Measurements from ENCODE around the gene SPOCK2.
A peak's percentile ranks its signal among the peaks of the same experiment; 100 is the strongest.

SPOCK2 gene

DNA sequence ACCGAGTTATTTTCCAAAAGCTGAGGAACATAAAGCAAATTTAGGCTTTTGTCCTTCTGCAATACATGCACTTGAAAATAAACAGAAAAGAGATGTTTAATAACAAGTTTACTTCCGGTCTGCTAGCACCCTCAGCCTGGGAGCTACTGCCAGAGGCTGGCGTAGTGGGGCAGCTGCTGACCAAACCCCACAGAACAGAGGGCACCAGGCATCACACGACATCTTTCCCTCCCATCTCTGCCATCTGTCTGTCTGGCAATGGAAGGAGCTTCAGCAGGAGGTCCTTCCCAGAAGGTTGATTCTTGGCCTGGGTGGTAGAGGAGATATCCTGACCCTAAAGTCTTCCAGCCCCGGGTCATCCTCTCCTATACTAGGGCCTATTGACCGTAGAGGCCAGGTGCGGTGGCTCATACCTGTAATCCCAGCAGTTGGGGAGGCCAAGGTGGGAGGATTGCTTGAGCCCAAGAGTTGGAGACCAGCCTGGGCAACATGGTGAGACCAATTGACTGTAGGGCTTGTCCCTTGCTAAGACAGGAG lies 76.3 kb downstream of the SPOCK2 start:
- TF ChIP-seq, protein P1, sequence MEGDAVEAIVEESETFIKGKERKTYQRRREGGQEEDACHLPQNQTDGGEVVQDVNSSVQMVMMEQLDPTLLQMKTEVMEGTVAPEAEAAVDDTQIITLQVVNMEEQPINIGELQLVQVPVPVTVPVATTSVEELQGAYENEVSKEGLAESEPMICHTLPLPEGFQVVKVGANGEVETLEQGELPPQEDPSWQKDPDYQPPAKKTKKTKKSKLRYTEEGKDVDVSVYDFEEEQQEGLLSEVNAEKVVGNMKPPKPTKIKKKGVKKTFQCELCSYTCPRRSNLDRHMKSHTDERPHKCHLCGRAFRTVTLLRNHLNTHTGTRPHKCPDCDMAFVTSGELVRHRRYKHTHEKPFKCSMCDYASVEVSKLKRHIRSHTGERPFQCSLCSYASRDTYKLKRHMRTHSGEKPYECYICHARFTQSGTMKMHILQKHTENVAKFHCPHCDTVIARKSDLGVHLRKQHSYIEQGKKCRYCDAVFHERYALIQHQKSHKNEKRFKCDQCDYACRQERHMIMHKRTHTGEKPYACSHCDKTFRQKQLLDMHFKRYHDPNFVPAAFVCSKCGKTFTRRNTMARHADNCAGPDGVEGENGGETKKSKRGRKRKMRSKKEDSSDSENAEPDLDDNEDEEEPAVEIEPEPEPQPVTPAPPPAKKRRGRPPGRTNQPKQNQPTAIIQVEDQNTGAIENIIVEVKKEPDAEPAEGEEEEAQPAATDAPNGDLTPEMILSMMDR (IDR thresholded peaks at IDR 0.05; ENCODE audit: insufficient read depth, low read depth, low read length, missing control alignments) = no peak
- DNase-seq (ENCODE audit: low read depth) = no peak
- no peak overlapping the region for H3K4me3 ChIP-seq (ENCODE audit: low read length)

DNA sequence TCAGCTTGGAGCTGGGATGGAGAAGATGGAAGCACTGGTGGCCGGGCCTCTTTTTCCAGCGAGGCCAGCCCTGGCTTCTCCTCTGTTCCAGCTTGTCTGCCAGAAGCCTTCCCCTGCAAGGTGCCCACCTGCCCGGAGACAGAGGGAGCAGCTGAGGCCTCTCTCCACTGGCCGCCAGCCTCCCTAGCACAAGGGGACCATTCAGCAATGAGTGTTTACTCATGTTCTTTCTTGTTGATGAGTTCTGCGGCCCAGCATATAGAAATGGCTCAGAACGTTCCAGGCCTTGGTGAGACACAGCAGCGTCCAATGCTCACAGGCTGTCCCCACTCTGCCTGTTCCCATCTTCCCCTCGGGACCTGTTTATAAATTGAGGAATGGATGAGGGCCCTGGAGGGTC lies 76.9 kb downstream of the SPOCK2 start:
- no peak overlapping the region for H3K4me3 ChIP-seq (ENCODE audit: low read length)
- TF ChIP-seq, protein P1 (IDR thresholded peaks at IDR 0.05; ENCODE audit: insufficient read depth, low read depth, low read length, missing control alignments) = no peak
- no peak for DNase-seq (ENCODE audit: low read depth)

DNA sequence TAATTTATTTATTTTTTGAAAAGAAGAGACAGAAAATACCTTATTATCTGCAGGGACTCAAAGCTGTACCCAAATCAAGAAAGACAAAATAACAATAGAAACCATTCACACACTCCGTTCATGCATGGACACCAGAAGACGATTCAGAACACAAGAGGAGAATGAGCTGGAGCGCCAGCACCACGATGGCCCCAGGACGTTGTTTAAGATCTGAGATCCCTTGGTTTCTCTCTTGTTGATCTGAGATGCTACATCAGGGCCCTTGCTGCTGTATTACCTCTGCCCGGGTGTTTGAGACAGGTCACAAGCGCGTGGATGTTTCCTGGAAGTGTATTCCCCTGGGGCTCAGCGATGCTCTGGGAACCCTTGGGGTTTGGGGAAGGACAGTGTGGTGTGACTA lies 77.3 kb downstream of the SPOCK2 start:
- TF ChIP-seq, protein P1 (IDR thresholded peaks at IDR 0.05; ENCODE audit: insufficient read depth, low read depth, low read length, missing control alignments) = no peak
- no peak for DNase-seq (ENCODE audit: low read depth)
- no peak overlapping the region for H3K4me3 ChIP-seq (ENCODE audit: low read length)

DNA sequence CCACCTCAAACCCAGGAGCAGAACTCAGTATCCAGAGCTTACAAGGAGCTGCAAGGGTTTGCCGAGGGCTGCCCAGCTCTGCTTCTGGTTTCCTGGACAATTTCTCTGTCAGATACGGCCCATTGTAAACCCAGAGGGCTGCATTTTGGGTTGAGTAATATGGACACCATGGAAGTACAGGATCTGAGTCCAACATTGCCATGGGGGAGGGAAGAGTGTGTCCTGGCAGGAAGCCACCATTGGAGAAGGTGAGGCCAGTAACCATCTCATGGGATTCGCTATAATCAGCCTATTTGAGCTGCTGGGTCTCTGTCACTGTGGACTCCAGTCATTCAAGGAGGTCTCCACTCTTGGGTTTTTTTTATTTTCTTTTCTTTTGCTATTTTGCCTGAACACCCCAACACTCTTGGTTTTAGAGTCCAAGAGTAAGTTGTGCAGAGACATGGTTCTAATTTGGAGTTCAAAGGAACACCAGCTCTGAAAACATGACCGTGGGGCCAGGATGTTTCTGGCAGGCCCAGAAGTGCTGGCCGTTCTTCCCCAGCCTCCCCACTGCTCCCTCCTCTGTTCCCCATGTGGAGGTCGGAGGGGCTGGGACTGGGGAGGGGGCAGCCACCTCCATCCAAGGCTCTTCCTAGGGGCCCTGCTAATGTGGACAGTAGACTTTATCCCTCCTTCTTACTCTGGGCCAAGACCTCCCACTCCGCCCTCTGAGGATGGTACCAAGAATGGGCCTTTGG lies 77.9 kb downstream of the SPOCK2 start:
- DNase-seq (ENCODE audit: low read depth) = no peak
- TF ChIP-seq, protein P1 (IDR thresholded peaks at IDR 0.05; ENCODE audit: insufficient read depth, low read depth, low read length, missing control alignments) = no peak
- H3K4me3 ChIP-seq (ENCODE audit: low read length) = no peak overlapping the region

DNA sequence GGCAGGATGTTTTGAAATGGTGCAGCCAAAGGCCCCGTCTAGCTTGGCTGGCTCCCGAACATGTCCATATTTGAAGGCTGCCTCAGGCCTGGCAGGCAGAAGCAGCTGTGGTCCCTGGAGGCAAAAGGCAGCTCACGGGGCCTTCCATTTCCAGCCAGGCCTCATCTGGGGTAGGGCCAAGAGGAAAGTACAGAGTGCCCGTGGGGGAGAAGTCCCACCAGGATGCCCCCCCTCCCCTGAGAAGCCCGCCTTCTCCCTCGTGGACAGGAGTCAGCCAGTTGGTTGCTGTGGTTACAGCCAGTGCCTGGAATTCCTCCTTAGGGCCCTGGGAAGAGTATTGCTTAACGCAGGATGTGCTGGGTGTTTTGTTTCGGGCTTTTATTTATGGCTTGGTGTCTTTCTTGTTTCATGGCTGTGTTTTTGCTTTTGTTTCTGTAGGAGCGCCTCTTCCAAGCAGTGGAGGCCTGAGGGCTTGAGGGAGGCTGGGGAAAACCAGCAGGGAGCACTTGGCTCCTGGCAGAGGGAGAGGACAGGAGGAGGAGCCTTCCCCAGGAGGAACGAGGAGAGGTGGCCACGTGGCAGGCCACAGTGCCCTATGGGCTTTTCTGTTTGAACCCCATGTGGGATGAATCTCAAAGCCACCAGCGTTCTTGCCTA lies 78.8 kb downstream of the SPOCK2 start:
- TF ChIP-seq, protein P1 (IDR thresholded peaks at IDR 0.05; ENCODE audit: insufficient read depth, low read depth, low read length, missing control alignments) = no peak
- H3K4me3 ChIP-seq (ENCODE audit: low read length) = no peak overlapping the region
- peak; percentile 88 for DNase-seq (ENCODE audit: low read depth)

DNA sequence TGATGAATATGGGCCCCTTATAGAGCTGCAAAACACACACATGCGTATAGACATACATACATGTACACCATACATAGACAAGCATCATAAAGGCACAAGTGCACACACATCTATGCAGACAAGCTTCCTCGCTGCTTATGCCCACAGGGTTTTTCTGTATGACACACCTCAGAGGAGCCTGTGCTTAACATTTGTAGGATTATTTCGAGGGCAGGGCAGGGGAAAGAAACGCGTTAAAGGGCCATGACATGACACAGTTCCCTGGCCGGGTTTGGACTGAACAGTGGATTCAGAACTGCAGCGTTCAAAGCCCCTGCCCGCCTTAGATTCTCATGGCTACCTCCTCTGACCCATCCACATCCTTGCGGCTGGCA lies 79.3 kb downstream of the SPOCK2 start:
- TF ChIP-seq, protein P1 (IDR thresholded peaks at IDR 0.05; ENCODE audit: insufficient read depth, low read depth, low read length, missing control alignments) = no peak
- H3K4me3 ChIP-seq (ENCODE audit: low read length) = no peak overlapping the region
- DNase-seq (ENCODE audit: low read depth) = peak; percentile 96
